Ishikawa (cell line): ENCODE measurements around the gene MIDN.

ENCODE experiments used
- CEBPB ChIP-seq: IDR thresholded peaks from 2 replicates; pipeline ENCODE4 v1.6.1; 2012
- CREB1 ChIP-seq: IDR thresholded peaks from 2 replicates; pipeline ENCODE4 v1.6.1; 2012; ENCODE audit warnings: low read depth
- EP300 ChIP-seq: IDR thresholded peaks from 2 replicates; pipeline ENCODE4 v1.6.1; 2012; ENCODE audit warnings: borderline replicate concordance
- TEAD4 ChIP-seq: IDR thresholded peaks from 2 replicates; pipeline ENCODE4 v1.6.1; 2012

DNA sequence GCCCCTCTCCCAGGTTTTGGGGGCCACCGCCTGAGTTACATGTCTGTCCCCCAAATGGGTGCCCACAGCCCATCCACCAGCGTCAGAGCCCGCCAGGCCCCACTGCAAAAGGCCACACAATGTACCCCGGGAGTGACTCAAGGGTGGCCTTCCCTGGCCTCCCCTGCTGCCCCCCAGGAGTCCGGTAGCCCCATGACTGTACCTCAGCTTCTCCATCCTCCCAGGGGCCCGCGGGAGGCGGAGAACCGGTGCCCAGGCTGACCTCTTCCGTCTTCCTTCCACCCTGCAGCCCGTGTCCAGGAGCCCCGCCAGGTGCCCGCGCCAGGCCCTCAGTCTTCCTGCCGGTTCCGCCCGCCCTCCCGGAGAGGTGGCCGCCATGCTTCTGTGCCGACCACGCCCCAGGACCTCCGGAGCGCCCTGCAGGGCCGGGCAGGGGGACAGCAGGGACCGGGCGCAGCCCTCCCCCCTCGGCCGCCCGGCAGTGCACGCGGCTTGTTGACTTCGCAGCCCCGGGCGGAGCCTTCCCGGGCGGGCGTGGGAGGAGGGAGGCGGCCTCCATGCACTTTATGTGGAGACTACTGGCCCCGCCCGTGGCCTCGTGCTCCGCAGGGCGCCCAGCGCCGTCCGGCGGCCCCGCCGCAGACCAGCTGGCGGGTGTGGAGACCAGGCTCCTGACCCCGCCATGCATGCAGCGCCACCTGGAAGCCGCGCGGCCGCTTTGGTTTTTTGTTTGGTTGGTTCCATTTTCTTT is 20.9 kb upstream of the MIDN start:
- TF ChIP-seq TEAD4 = no peak
- TF ChIP-seq CREB1 = no peak
- peak; percentile 16; the same call in 1 of the 2 replicates for TF ChIP-seq EP300
- no peak for TF ChIP-seq CEBPB
